LNCAP (cell line): ENCODE measurements around the gene ZNF662.

Experiments
- TF ChIP-seq, protein P1 (sequence below): fragments of 450-650 bp; IDR thresholded peaks from 2 replicates; pipeline ENCODE4 v1.5.1; 2017; ENCODE audit warnings: mild to moderate bottlenecking

The ZNF662 gene

DNA sequence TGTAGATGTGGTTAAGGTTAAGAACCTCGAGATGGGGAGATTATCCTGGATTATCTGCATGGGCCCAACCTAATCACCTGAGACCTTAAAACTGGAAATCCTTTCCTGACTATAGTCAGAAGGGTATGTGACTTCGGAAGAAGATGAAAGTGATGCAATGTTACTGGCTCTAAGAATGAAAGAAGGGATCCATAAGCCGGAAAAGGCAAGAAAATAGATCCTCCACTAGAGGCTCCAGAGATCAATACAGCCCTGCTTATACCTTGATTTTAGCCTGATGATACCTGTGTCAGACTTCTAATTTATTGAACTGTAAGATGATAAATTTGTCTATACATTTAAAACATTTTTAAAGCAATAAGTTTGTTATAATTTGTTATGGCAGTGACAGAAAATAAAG, 51.6 kb downstream of the ZNF662 start:
- TF ChIP-seq, protein P1, sequence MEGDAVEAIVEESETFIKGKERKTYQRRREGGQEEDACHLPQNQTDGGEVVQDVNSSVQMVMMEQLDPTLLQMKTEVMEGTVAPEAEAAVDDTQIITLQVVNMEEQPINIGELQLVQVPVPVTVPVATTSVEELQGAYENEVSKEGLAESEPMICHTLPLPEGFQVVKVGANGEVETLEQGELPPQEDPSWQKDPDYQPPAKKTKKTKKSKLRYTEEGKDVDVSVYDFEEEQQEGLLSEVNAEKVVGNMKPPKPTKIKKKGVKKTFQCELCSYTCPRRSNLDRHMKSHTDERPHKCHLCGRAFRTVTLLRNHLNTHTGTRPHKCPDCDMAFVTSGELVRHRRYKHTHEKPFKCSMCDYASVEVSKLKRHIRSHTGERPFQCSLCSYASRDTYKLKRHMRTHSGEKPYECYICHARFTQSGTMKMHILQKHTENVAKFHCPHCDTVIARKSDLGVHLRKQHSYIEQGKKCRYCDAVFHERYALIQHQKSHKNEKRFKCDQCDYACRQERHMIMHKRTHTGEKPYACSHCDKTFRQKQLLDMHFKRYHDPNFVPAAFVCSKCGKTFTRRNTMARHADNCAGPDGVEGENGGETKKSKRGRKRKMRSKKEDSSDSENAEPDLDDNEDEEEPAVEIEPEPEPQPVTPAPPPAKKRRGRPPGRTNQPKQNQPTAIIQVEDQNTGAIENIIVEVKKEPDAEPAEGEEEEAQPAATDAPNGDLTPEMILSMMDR, result peak; percentile 20

DNA sequence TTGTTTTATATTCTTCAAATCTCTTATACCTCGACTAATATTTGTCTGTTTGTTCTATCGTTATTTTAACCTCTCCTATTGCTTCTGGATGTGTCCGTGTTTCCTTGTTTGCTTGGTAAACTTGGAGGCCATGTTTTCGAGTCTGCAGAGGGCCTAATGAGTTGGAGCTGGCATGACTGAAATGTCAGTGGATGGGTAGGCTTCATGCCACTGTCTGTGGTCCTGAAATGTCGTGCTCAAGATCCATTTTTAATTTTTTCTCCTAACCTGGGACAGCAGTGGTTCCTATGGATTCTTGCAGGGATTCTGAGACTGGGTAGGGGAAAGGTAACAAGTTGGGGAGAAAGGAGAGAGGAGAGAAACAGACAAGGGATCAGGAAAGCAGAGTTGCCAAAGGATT, 54.3 kb downstream of the ZNF662 start:
- TF ChIP-seq, protein P1, result no peak

DNA sequence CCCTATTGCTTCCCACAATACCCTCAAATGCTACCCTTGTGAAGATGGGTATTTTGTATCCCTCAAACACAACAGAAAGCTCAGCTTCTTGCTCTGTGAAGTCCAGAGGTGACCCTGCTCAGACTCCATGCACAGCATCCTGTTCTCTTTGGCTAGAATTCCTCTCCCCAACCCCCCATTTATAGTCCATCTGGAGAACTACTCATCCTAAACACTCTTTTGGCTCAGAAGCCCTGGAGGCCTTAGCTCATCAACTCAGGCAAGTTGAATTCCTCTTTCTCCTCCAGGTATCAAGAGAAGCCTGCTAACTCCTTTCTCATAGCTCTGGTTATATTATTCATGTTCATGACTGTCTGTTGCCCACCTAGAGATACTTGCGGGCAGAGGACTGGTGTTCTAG, 54.8 kb downstream of the ZNF662 start:
- TF ChIP-seq, protein P1, result no peak

DNA sequence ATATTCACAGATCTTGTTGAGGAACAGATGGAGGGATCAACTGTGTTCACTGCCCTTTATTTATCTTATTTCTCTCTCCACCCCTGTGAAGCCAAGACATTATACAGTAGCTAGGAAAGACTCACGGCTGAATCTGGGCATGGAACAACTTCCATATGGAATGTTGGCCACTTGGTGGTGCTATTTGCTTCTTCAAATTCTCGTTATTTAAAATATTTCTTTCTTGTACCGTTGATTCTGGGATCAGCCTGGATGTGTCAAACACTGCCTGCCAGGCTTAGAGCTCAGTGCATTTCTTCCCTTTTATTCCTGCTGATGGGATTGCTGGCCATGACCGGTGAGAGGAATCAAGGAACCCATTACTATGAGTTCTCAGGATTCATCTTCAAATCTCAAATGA, 55.7 kb downstream of the ZNF662 start:
- TF ChIP-seq, protein P1, result peak; percentile 67

DNA sequence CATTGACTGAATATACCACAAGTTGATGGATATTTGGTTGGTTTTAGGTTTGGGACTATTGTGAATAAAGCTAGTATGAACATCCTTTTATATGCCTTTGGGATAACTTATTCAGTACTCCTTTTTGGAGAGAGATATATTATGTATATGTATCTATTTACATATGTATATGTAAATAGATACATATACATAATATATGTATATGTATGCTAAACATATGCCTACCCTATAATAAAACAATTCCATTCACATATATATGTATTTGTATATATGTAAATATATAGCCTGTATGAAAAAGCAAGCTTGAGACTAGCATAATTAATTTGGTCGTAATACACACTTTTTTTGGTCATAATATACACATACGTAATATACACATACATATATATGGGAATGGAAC, 57.3 kb downstream of the ZNF662 start:
- TF ChIP-seq, protein P1, result no peak

DNA sequence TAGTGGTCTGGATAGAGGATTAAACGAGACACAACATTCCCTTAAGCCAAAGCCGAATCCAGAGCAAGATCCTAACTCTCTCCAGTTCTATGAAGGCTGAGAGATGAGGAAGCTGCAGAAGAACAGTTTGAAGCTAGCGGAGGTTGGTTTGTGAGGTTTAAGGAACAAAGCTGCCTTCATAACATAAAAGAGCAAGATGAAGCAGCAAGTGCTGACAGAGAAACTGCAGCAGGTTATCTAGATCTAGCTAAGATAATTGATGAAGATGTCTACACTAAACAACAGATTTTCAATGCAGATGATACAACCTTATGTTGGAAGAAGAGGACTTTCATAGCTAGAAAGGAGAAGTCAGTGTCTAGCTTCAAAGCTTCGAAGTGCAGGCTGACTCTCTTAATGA, 58.3 kb downstream of the ZNF662 start:
- TF ChIP-seq, protein P1, result no peak
